Inflammatory macrophage treated with lipopolysaccharide for 4 hours (primary cell): Measurements from ENCODE around the gene INPP4B.

ENCODE experiments used
- DNase-seq: peaks from one replicate; pipeline ENCODE4 v3.0.0-alpha.2; 2020

The INPP4B gene

GRCh38 chr4:142567199-142567598, 278.9 kb downstream of the INPP4B start:
- no peak for DNase-seq

GRCh38 chr4:142566777-142567176, 279.3 kb downstream of the INPP4B start:
- DNase-seq = no peak

- no peak for DNase-seq
Observed at GRCh38 chr4:142566243-142566642, 279.9 kb downstream of the INPP4B start.

GRCh38 chr4:142565771-142566170, 280.3 kb downstream of the INPP4B start:
- no peak for DNase-seq

- no peak for DNase-seq
Observed at GRCh38 chr4:142563682-142564291, 282.3 kb downstream of the INPP4B start.

- DNase-seq = no peak
Observed at GRCh38 chr4:142559986-142560385, 286.1 kb downstream of the INPP4B start.

- DNase-seq = no peak
Observed at GRCh38 chr4:142558851-142559250, 287.2 kb downstream of the INPP4B start.

GRCh38 chr4:142557239-142557801, 288.8 kb downstream of the INPP4B start:
- no peak for DNase-seq

GRCh38 chr4:142556570-142557238, 289.4 kb downstream of the INPP4B start:
- DNase-seq = no peak

- DNase-seq = no peak
Observed at GRCh38 chr4:142556048-142556447, 290.1 kb downstream of the INPP4B start.

GRCh38 chr4:142554412-142554811, 291.7 kb downstream of the INPP4B start:
- DNase-seq = no peak

- DNase-seq = no peak
Observed at GRCh38 chr4:142551517-142552305, 294.4 kb downstream of the INPP4B start.

- DNase-seq = no peak
Observed at GRCh38 chr4:142550965-142551364, 295.1 kb downstream of the INPP4B start.

GRCh38 chr4:142549726-142550463, 296.2 kb downstream of the INPP4B start:
- DNase-seq = no peak

GRCh38 chr4:142549248-142549647, 296.9 kb downstream of the INPP4B start:
- DNase-seq = no peak

- DNase-seq = no peak
Observed at GRCh38 chr4:142548491-142548890, 297.6 kb downstream of the INPP4B start.

GRCh38 chr4:142547974-142548373, 298.1 kb downstream of the INPP4B start:
- no peak for DNase-seq

- DNase-seq = no peak
Observed at GRCh38 chr4:142544594-142544993, 301.5 kb downstream of the INPP4B start.

- DNase-seq = no peak
Observed at GRCh38 chr4:142544039-142544438, 302.1 kb downstream of the INPP4B start.

GRCh38 chr4:142540483-142540804, 305.7 kb downstream of the INPP4B start:
- DNase-seq = no peak

GRCh38 chr4:142539796-142540482, 306.2 kb downstream of the INPP4B start:
- peak; percentile 53 for DNase-seq

- peak; percentile 45 for DNase-seq
Observed at GRCh38 chr4:142535009-142535408, 311.1 kb downstream of the INPP4B start.
